GOT3 (cell line): Measurements from ENCODE around the gene RAB10.
"Not testable (repeated sequence)": the region's sequence is repeated elsewhere in the genome, so short reads cannot be mapped to it uniquely, and the experiment has no call there.

Source experiments
- DNase-seq: peaks from one replicate; lab custom pipeline; 2025; ENCODE audit warnings: mixed read lengths; lab: John Stamatoyannopoulos, UW

Gene RAB10

DNA sequence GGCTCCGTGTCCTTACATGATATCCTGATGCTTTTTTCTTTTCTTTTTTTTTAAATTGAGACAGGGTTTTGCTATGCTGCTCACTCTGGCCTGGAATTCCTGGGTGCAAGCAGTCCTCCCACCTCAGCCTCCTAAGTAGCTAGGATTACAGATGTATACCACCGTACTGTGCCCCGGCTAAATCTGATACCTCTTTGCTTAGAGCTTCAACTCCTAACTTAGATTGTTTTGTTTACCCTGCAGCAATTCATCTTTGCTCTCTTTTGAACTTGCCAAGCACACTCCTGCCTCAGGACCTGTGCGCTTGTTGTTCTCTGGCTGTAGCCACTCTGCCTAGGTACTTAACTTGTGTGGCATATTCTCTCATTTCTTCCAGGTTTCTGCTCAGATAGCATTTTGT, 24.5 kb downstream of the RAB10 start:
- no peak for DNase-seq

DNA sequence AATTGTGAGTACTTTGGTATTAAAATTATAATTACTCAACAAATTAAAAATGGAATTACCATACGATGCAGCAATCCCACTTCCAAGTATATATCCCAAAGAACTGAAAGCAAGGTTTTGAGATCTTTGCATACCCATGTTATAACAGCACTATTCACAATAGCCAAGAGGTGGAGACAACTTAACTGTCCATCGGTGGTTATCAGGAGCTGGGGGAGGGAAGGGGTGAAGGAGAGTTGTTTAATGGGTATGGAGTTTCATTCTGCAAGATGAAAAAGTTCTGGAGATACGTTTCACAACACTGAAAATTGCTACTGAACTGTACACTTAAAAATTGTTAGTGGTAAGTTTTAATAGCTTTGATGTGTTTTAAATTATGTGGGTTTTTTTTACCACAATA, 25.7 kb downstream of the RAB10 start:
- no peak for DNase-seq

DNA sequence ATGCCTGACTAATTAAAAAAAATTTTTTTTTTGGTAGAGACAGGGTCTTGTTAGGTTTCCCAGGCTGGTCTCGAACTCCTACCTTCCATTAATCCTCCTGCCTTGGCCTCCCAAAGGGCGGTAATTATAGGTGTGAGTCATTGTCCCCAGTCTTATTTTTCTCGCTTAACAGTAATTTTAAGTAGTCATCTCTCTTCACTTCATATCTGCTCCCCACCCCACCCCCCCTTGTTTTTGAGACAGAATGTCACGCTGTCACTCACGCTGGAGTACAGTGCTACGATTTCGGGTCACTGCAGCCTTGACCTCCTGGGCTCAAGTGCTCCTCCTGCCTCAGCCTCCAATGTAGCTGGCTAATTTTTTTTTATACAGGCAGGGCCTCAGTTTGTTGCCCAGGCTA, 27.7 kb downstream of the RAB10 start:
- no peak for DNase-seq

DNA sequence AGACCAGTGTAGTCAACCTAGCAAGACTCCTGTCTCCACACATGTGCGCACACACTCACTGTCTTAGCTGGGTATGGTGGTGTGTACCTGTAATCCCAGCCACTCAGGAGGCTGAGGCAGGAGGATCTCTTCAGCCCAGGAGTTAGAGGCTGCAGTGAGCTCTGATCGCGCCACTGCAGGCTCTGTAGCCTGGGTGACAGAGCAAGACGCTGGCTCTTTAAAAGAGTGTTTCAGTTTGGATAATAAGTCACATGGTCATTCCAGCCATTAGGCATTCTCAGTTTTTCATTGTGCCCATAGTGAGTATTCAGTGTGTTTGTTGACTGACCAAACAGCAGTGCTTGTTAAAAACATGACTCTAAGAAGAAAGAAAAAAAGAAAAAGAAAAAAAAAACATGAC, 31.0 kb downstream of the RAB10 start:
- DNase-seq: no peak

DNA sequence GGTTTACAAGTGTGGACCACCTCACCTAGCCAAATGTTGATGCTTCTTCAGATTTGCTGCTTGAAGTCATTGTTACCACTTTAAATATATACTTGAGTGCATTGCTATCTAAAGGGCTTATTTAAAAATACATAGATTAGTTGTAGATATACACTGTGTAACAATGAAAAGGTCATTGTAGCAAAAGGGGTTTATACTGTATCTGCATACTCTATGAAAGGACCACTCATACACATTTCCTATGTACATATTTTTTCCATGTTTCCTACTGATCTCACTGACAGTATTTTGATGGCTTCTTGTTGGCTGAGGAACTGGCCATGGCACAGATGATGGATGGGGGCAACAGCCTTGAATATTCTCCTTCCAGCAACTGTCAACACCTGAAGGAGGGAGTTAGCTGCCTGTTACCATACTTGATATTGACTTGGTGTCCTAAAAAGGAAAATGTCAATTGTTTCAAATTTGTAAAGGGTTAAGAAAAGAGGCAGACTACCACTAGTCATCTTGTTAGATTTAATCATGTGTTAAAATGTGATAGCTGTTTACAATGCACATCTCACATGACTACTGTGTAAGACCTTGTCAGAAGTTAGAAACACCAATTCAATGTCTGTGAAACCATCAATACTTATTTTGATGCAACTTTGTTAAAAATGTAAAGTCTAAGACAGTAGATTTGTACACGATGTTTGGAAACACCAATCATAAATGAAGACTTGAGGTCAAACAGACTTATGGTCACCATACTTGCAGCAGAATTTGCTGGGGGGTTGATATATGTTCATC, 33.5 kb downstream of the RAB10 start:
- no peak for DNase-seq

DNA sequence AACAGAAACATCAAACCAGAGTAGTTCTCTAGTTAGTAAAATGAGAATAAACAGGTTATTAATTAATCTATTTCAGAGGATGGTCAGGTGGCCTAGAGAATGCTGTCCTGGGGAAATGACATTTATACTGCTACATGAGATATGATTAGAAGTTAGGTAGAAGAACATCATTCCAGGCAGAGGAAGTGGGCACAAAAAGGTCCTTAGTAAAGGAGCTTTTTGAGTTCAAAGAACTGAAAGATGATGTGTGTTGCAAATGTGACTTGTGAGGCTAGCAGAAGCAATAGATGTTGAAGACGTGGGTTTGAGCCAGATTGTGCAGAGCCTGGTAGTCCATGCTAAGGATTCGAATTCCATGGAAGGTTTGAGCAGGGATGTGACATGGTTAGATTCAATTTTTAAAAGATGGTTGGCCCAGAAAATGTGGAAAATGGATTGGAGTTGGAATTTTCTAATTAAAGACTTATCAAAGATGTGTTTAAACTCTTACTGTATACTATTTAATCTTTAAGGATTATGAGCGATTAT, 34.2 kb downstream of the RAB10 start:
- no peak for DNase-seq

DNA sequence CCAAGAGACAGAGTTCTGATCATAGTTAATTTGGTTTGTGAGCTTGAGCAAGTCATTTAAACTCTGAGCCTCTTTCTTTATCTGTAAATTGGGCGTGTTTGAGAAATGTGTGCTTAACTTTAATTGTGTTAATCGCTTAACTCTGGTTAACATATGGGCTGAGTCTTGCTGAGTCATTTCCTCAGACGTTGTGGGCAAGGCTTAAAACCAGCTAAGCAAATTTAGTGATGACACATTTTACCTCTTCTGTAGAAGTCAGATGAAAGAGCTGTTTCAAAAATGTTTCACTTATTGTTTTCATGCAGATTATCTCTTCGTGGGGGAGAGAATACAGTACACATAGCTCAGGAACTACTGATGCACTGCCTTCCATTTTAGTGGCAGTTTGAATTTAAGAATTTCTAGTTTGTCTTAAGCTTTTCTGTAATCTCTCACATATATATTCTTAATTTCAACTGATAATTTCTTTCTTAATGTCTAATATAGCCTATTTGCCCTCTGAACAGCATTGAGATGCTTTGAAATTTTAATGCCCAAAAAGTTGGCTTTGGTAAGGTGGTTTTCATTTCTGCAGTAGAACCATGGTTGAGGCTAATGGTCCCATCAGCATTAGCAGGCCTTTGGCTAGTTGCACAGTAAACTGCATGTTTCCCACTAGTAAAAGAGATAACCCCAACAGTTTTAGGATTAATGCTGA, 34.9 kb downstream of the RAB10 start:
- no peak for DNase-seq

DNA sequence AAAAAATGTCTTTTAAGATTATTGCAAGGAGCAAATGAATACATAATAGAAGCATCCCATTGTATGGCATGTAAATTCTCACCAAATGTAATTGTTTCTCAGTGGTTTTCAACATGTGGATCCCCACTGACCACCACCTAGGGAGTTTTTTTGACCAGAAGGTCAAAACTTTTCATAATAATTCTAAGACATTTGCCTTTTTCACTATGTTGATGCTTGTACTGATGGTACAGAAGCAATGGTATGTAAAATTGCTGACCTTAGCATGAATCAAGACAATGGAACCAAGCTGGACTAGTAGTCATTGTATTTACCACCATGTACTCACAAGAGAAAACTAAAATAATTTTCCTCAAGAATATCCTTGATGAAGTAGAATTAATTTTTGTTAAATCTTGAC, 36.8 kb downstream of the RAB10 start:
- DNase-seq: no peak

DNA sequence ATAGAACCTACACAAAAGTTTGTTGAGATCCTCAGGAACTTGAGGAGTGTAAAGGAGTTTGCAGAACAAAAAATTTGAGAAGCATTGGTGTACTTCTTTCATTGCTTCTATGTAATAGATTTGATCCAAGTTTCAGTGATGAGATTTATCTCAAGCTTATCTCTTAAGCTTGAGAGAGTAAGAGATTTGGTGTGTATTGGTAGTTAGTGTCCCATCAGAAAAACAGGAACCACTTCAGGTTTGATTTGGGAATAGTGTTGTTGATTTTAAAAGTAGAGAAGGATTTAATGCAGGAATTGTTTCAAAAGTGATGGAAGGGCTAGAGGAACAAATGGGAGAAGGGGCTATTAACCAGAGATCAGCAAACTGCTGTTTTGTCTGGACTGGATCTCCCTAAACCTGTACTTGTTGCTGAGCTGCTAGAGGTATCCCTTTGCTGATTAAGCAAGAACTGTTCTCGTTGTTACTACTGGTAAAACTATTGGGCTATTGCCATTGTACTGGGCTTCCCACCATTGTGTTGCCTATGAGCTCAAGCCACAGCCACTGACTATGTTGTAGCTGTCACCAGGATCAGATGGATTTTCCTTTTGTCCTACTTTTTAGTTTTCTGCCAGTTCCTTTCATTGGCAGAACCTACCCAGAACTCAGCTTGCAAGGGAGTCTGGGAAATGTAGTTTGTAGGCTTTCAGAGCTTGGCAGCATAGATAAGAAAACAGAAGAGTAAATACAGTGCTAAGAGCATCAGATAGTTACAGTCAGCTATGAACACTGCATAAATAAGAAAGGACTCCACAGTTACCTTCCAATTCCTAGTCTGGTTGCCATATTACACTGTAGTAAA, 39.3 kb downstream of the RAB10 start:
- DNase-seq: no peak

DNA sequence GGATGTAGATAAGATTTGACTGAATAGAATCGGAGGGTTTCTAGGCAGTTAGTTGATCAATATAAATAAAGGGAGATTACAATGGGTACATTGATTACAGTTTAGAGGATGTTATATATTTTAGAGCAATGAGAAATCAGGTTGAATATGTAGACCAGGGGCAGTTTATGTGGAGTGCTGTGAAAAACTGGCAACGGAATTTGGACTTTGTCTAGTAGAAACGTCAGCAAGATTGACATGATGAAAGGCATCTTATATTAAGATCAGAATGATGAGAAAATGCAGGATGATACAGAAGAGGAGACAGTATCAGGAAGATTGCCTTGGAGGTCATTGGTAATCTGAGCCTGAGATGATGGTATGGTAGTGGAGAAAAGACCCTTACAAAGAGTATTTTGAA, 39.9 kb downstream of the RAB10 start:
- DNase-seq: no peak

DNA sequence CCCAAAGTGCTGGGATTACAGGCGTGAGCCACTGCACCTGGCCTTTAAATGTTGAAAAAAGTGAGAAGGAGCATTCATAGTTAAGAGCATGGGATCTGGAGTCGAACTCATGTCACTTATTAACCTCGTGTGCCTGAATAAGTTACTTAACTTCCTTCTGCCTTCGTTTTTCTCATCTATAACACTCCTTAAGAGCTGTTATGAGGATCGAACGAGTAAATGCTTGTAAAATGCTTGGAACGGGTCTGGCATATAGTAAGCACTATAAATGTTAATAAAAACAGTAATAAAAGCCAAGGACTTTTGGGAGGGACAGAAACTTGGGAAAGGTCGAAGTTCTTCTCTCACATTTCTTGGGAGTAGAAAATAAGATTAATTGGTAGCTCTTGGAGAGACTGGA, 40.8 kb downstream of the RAB10 start:
- no peak for DNase-seq

DNA sequence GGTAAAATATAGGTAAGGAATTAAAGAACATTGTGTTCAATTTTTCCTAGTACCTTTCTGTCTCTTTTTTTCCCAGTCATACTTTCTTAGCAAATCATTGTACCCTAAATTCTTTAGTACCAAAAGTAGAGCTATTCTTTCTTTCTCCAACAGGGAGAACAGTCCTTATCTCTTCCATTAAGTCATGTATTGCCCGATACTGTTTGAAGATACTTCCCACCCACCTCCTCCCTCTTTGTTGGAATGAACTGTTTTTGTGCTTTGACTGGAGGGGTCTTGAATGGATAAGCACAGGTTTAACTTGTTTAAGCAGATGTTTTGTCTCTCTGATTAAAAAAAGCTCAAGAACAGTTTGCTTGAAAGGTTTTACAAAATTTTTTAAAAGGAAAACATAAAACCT, 41.3 kb downstream of the RAB10 start:
- no peak for DNase-seq

DNA sequence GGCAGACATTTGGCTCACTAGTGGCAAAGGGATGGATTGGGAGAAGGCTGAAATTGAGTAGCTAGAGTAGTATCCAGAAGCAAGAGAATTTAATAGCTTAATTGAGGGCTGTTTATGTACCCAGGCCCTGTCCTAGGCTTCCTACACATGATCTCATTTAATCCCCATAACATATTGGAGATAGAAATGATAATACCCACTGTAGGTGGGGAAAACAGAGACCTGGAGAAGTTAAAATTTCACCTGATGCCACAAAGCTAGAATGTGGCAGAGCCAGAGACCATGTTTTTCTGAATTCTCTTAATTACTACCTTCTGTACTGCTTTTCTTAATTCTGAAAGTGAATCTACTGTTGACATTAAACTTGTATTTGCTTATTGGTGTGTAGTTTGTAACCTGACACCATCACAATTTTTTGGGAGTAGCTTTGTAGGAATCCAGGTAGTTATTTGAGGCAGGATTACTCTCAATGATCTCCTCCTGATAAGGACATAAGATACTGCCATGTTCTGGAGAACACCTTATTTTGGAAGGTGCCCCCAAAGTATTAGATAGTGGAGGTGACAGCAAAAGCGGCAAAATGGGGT, 42.2 kb downstream of the RAB10 start:
- no peak for DNase-seq

DNA sequence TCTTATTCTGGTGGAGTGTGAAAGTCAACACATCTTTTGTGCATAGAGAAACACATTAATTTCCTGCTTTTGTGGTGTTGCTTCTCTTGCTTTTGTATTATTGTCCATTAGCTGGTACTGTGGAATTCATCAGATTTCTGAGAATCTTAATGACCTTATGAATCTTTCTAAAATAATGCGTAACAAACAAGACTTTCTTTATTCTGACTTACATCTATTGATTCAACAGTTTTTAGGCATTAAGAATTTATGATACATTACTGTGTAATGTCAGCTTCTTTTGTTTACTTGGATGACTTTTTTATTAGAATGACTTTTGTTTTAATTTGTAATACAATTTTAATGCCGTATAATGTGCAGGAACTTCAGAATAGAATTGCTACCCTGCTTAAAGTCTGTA, 43.4 kb downstream of the RAB10 start:
- no peak for DNase-seq

DNA sequence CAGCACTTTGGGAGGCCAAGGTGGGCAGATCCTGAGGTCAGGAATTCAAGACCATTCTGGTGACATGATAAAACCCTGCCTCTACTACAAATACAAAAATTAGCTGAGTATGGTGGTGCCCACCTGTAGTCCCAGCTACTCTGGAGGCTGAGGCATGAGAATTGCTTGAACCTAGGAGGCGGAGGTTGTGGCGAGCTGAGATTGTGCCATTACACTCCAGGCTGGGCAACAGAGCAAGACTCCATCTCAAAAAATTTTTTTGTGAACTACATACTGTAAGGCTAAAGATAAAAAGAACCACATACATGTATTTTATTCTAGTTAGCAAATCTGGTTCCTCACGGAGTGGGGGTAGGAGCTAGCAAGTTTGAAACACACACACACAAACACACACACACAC, 45.1 kb downstream of the RAB10 start:
- DNase-seq: no peak

DNA sequence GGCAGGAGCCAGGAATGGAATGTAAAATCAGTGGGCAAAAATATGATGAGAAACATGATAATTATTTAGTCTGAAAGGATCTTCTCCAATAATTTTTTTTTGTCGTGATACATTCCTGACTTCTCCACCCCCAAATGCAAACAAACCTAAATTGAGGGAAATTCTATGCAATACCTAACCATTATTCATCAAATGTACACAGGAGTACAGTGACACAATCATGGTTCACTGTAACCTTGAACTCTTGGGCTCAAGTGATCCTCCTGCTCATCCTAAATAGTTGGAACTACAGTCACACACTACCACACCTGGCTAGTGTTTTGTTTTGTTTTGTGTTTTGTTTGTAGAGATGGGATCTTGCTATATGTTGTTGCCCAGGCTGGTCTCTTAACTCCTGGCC, 46.5 kb downstream of the RAB10 start:
- no peak for DNase-seq

DNA sequence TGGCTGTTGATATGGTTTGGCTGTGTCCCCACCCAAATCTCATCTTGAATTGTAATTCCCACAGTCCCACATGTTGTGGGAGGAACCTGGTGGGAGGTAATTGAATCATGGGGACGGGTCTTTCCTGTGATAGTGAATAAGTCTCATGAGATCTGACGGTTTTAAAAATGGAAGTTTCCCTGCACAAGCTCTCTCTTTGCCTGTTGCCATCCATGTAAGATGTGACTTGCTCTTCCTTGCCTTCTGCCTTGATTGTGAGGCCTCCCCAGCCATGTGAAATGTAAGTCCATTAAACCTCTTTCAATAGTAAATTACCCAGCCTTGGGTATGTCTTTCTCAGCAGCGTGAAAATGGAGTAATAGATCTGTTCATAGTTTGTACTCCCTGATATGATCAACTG, 47.0 kb downstream of the RAB10 start:
- DNase-seq: not testable (repeated sequence)

DNA sequence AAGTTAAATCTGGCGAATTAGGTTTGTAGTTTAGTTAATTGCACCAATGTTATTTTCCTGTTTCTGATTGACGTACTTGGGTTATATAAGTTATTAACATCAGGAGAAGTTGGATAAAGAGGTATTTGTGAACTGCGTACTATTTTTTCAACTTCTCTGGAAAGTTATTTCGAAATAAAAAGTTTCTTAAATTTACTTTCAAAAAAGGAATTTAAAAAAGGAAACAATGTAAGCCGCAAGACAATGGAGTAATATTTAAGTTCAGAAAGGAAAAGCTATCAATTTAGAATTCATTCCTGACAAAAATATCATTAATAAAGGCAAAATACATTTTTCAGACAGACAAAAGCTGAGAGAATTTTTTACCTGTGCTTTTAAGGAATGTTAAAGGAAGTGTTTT, 47.7 kb downstream of the RAB10 start:
- no peak for DNase-seq

DNA sequence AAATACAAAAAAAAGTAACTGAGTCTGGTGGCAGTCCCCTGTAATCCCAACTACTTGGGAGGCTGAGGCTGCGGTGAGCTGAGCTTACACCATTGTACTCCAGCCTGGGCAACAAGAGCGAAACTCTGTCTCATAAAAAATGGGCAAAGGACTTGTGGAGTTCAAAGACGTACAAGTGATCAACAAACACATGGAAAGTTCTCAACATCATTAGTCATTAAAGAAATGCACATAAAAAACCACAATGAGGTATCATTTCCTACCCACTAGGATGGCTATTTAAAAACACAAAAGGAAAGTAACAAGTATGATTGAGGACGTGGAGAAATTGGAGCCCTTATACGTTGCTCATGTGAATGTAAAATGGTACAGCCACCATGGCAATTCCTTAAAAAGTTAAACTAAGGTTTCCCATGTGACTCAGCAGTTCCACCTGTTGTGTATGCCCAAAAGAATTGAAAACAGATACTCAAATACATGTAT, 52.3 kb downstream of the RAB10 start:
- DNase-seq: no peak

DNA sequence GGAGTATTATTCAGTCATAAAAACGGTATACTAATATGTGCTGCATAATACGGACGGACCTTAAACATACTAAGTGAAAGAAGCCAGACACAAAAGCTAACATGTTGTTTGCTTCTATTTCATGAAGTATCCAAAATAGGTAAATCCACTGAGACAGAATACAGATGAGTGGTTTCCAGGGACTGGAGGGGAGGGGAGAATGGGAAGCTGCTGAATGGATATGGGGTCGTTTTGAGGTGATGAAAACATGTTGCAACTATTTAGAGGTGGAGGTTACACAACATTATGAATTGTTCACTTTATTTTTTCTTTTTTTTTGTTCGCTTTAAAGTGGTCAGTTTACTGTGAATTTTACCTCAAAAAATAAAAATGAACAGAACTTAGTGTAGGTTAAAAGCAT, 52.9 kb downstream of the RAB10 start:
- DNase-seq: no peak

DNA sequence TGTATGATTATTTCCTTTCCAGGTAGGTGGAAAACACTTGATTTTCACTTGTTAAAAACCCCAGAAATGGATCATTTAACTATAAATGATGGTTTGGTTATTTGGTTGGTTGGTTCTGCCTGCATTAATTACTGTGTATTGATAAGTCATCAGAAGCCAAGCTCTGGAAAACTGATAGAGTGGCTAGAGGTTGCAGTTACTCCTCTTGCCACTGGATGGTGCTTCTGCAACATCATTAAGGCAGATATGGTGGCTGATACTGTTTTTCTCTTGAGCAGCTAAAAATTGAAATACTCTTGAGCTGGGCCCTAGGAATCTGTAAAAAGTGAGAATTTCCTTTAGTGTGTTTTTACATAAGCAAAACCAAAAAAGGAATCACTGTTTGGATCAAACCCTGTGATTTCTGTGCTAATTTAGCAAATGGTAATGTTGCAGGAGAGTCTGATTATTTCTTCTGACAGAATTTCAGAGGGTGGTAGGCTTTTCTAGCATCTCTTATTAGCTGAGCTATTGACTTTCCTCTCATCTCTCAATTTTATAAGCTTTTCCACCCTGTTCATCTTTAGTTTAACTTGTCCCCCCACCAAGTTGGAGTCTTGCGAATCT, 54.3 kb downstream of the RAB10 start:
- no peak for DNase-seq

DNA sequence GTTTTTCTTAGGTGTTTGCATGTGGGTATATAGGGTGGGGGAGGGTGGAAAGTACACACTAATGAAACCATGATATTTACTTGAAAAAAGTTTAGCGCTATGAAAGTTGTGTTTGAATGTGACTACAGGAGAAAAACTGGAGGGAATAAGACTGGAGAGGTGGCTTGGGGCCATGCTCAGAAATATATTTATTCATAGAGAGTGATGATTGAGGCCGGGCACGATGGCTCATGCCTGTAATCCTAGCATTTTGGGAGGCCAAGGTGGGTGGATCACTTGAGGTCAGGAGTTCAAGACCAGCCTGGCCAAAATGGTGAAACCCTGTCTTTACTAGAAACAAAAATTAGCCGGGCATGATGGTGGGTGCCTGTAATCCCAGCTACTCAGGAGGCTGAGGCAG, 55.0 kb downstream of the RAB10 start:
- not testable (repeated sequence) for DNase-seq
